Dermis blood vessel endothelial cell (primary cell): ENCODE measurements around the gene LILRA2. TPM values are rescaled to one million over a fixed set of nuclear protein-coding genes. Genes with fewer than 3 reads are reported as not detected.
"Not testable (repeated sequence)": the region's sequence is repeated elsewhere in the genome, so short reads cannot be mapped to it uniquely, and the experiment has no call there.

ENCODE experiments used
- DNase-seq: peaks from one replicate; pipeline ENCODE4 v3.0.0; 2010
- total RNA-seq: library from RNA; depleted of rRNA; stranded (reverse); fragments of >200 nt; gene quantifications from 2 replicates; pipeline ENCODE4 v1.2.3, GENCODE V29; 2014

The LILRA2 gene
- not detected in 2 replicates for total RNA-seq

GRCh38 chr19:54573330-54573872 lies at the start of gene LILRA2:
Gene LILRA2, plus strand, starts transcription at chr19:54573790. Its CDS starts 89 bp downstream, at chr19:54573879.
- DNase-seq = no peak

GRCh38 chr19:54525636-54526035 lies 48.0 kb upstream of the LILRA2 start:
- no peak for DNase-seq

- DNase-seq = no peak
These were observed 46.6 kb upstream of the LILRA2 start for GRCh38 chr19:54526972-54527371.

GRCh38 chr19:54530866-54531265 lies 42.7 kb upstream of the LILRA2 start:
- no peak for DNase-seq

GRCh38 chr19:54532528-54532927 lies 41.1 kb upstream of the LILRA2 start:
- DNase-seq = no peak

- DNase-seq = no peak
These were observed 40.1 kb upstream of the LILRA2 start for GRCh38 chr19:54533476-54533875.

GRCh38 chr19:54534156-54534555 lies 39.4 kb upstream of the LILRA2 start:
- DNase-seq = no peak

- no peak for DNase-seq
These were observed 38.0 kb upstream of the LILRA2 start for GRCh38 chr19:54535601-54536000.

- DNase-seq = no peak
These were observed 36.6 kb upstream of the LILRA2 start for GRCh38 chr19:54536956-54537355.

- DNase-seq = no peak
These were observed 31.9 kb upstream of the LILRA2 start for GRCh38 chr19:54541712-54542111.

GRCh38 chr19:54548806-54549205 lies 24.8 kb upstream of the LILRA2 start:
- no peak for DNase-seq

- DNase-seq = no peak
These were observed 24.4 kb upstream of the LILRA2 start for GRCh38 chr19:54549224-54549623.

GRCh38 chr19:54551293-54551692 lies 22.3 kb upstream of the LILRA2 start:
- DNase-seq = no peak

- peak; percentile 6 for DNase-seq
These were observed 21.4 kb upstream of the LILRA2 start for GRCh38 chr19:54551950-54552912.

- no peak for DNase-seq
These were observed 20.7 kb upstream of the LILRA2 start for GRCh38 chr19:54552913-54553310.

- no peak for DNase-seq
These were observed 19.6 kb upstream of the LILRA2 start for GRCh38 chr19:54554006-54554405.

- DNase-seq = no peak
These were observed 18.7 kb upstream of the LILRA2 start for GRCh38 chr19:54554896-54555295.

- no peak for DNase-seq
These were observed 17.4 kb upstream of the LILRA2 start for GRCh38 chr19:54556194-54556593.

- peak; percentile 7 for DNase-seq
These were observed 15.3 kb upstream of the LILRA2 start for GRCh38 chr19:54558339-54558738.

GRCh38 chr19:54560881-54561385 lies 12.7 kb upstream of the LILRA2 start:
- DNase-seq = no peak

GRCh38 chr19:54561840-54562239 lies 11.8 kb upstream of the LILRA2 start:
- no peak for DNase-seq

- DNase-seq = not testable (repeated sequence)
These were observed 10.4 kb upstream of the LILRA2 start for GRCh38 chr19:54563206-54563605.

- no peak for DNase-seq
These were observed 3.3 kb upstream of the LILRA2 start for GRCh38 chr19:54570316-54570715.
